ENCODE results near the gene RELN.

RELN gene

DNA sequence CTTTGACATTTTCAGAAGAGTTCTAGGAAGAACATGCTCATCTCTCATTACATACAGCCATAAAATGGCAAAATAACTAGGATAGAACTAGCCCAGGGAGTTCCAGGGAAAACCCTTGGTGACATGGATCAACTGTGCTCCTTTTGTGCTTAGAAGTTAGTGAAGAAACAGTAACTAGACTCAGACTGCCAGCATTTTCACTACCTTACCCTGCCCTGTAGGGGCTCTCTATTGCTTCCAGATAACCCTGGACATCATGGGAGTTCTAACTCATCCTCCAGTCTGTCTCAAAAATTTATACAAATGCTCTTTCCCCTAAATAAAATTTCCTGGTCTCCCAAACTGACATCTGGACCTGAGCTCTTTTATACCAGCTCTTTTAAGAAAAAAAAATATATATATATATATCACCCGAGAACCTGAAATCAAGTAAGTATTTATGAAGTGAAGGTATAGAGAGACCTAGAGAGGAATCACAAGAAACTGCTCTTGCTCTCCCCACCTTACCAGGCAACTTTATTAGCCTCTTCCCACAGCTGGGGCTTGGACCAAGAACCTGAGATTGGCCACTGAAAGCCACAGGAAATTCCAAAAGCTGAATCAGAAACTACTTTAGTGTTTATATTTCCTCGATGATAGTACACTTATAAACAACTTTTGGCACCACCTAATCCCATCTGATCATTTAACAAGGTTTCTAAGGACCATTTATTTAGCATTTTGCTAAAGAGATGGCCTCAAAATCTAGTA is 101.4 kb downstream of the RELN start:
- H3K9ac ChIP-seq (ENCODE audit: low read length), result no peak overlapping the region
- no peak overlapping the region for H3K4me3 ChIP-seq (ENCODE audit: low read length)
- no peaks in the 10 kb centered on the region for H3K27me3 ChIP-seq (ENCODE audit: control insufficient read depth, insufficient read depth, low read length)
- H3K27ac ChIP-seq (ENCODE audit: low read length), result no peak overlapping the region
- no peaks in the 10 kb centered on the region for H3K4me1 ChIP-seq (ENCODE audit: control insufficient read depth, low read depth, low read length)
- no peaks in the 10 kb centered on the region for H3K36me3 ChIP-seq (ENCODE audit: control insufficient read depth, low read depth, low read length)
- H3K9me3 ChIP-seq (ENCODE audit: control insufficient read depth, low read depth, low read length), result no peaks in the 10 kb centered on the region

DNA sequence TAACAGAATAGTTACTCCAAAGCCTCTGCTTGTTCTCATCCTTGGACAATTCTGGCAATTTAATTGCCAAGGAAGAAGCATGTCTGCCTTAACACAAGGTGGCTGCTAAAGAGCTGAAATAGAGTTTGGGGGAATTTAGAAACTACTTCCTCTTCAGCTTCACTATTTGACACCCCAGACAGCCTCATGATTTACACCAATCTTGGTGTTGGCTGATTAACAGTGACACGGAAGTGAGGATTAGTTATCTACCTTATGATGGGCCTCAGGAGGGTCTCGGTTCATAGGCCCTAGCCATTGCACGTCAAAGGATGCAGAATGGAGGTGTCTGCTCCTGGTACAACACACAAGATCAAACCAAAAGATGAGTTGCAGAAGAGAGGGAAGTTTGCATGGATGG is 102.4 kb downstream of the RELN start:
- Histone ChIP-seq H3K4me3 (ENCODE audit: low read length) (no peak overlapping the region), H3K9me3 (ENCODE audit: control insufficient read depth, low read depth, low read length) (no peaks in the 10 kb centered on the region), H3K4me1 (ENCODE audit: control insufficient read depth, low read depth, low read length) (no peaks in the 10 kb centered on the region), H3K27ac (ENCODE audit: low read length) (no peak overlapping the region), H3K36me3 (ENCODE audit: control insufficient read depth, low read depth, low read length) (no peaks in the 10 kb centered on the region), H3K27me3 (ENCODE audit: control insufficient read depth, insufficient read depth, low read length) (no peaks in the 10 kb centered on the region), H3K9ac (ENCODE audit: low read length) (no peak overlapping the region)

DNA sequence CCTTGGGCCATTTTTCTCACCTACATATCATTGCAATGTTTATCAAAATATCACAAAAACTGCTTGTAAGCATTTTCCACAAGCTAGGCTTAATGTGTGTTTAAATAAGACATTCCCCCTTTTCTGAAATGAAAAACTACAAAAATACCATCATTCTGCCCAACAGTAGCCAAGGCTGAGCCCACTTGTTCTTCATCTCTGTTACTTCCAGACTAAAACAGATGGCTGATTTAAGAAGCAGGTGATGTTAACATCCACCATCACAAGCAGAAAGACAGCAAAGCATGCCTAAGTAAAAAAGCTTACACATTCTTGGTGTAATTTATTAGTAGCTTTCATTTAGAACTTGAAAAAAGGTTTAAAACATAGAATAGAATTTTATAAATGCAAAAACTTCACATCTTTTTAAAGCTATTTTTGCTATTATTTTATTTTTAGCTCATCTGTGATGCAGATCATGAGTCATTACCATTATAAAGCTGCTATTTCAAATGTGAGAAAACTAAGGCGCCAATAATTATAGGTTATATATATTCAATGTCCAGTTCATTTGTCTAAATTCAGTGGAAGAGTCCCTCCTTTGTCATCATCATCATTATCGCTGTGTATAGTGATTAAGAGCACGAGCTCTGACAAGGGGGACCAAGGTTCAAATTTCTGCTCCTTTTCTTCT is 109.4 kb downstream of the RELN start:
- H3K9ac ChIP-seq (ENCODE audit: low read length), result no peak overlapping the region
- no peak overlapping the region for H3K27ac ChIP-seq (ENCODE audit: low read length)
- H3K4me1 ChIP-seq (ENCODE audit: control insufficient read depth, low read depth, low read length), result no peaks in the 10 kb centered on the region
- no peaks in the 10 kb centered on the region for H3K36me3 ChIP-seq (ENCODE audit: control insufficient read depth, low read depth, low read length)
- no peaks in the 10 kb centered on the region for H3K27me3 ChIP-seq (ENCODE audit: control insufficient read depth, insufficient read depth, low read length)
- H3K9me3 ChIP-seq (ENCODE audit: control insufficient read depth, low read depth, low read length), result no peaks in the 10 kb centered on the region
- H3K4me3 ChIP-seq (ENCODE audit: low read length), result no peak overlapping the region

DNA sequence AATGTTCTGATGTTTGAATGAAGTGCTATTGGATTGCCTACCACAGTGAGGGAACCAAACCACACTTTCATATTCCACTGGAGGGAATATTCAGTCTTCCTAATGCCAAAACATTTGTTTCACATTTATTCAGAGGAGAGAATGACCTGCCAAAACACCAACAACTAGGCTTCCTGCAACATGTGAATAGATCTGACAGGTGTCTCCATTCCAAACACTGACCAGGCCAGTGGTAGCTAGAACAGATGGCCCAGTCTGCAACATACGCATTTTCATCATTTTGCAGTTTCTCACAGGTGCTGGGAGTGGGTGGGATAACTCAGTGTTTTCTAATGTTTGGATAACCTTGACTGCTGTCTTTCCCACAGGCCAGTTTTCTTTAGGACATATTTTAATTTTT is 110.0 kb downstream of the RELN start:
- Histone ChIP-seq H3K4me1 (ENCODE audit: control insufficient read depth, low read depth, low read length) (no peaks in the 10 kb centered on the region), H3K27ac (ENCODE audit: low read length) (no peak overlapping the region), H3K9me3 (ENCODE audit: control insufficient read depth, low read depth, low read length) (no peaks in the 10 kb centered on the region), H3K9ac (ENCODE audit: low read length) (no peak overlapping the region), H3K36me3 (ENCODE audit: control insufficient read depth, low read depth, low read length) (no peaks in the 10 kb centered on the region), H3K4me3 (ENCODE audit: low read length) (no peak overlapping the region), H3K27me3 (ENCODE audit: control insufficient read depth, insufficient read depth, low read length) (no peaks in the 10 kb centered on the region)

DNA sequence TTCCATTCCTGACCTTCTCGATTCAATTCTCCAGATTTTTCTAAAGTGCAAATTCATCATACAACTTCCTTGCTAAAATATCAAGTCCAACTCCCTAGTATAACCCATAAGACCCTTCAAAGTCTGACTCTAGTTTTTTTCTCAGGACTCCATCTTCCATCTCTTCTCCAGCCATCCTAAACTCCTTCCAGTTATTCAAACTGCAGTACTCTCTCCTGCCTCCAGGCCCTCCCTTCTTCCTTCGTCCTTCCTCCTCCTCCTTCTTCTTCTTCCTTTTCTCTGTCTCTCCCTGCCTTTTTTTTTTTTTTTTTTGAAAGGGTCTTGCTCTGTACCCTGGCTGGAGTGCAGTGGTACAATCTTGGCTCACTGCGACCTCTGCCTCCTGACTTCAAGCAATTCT is 111.9 kb downstream of the RELN start:
- H3K4me1 ChIP-seq (ENCODE audit: control insufficient read depth, low read depth, low read length), result no peaks in the 10 kb centered on the region
- no peak overlapping the region for H3K9ac ChIP-seq (ENCODE audit: low read length)
- no peaks in the 10 kb centered on the region for H3K27me3 ChIP-seq (ENCODE audit: control insufficient read depth, insufficient read depth, low read length)
- H3K9me3 ChIP-seq (ENCODE audit: control insufficient read depth, low read depth, low read length), result no peaks in the 10 kb centered on the region
- H3K27ac ChIP-seq (ENCODE audit: low read length), result no peak overlapping the region
- H3K36me3 ChIP-seq (ENCODE audit: control insufficient read depth, low read depth, low read length), result no peaks in the 10 kb centered on the region
- no peak overlapping the region for H3K4me3 ChIP-seq (ENCODE audit: low read length)

DNA sequence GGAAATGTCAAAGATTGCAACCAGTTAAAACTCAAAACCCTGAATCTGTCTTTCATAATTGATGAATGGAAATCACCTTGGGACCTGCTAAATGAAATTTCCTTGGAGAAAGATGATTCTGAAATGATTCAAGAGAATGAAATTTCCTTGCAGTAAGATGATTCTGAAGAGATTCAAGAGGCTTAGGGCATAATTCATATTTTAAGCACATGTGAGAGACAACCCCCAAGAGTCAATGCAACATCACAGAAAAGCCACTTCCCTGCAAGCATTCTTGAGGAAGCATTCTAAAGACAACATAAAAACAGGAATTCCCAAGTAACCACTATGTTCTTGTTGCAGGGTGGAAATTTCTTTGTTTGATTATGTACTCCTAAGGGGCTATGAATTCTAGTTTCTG is 113.7 kb downstream of the RELN start:
- H3K27me3 ChIP-seq (ENCODE audit: control insufficient read depth, insufficient read depth, low read length), result no peaks in the 10 kb centered on the region
- no peaks in the 10 kb centered on the region for H3K9me3 ChIP-seq (ENCODE audit: control insufficient read depth, low read depth, low read length)
- H3K36me3 ChIP-seq (ENCODE audit: control insufficient read depth, low read depth, low read length), result no peaks in the 10 kb centered on the region
- H3K4me1 ChIP-seq (ENCODE audit: control insufficient read depth, low read depth, low read length), result no peaks in the 10 kb centered on the region
- H3K4me3 ChIP-seq (ENCODE audit: low read length), result no peak overlapping the region
- H3K27ac ChIP-seq (ENCODE audit: low read length), result no peak overlapping the region
- H3K9ac ChIP-seq (ENCODE audit: low read length), result no peak overlapping the region

DNA sequence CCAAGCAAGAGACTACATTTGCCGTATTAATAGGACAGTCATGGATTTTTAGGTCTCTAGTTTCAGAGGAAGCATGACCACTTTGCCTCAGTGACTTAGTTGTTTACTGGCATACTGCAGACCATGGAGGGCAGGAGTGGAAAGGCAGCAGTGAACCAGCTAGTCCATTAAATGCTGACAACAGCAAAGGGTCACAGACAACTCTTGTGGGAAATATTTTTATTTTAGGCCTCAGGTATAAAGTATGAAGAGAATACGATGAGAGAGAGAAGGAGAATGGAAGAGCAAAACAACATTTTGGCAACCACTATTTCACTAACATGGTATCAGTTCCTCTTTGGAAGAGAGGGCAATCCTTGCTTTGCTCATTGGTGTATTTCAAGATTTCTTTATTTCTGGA is 118.0 kb downstream of the RELN start:
- H3K9me3 ChIP-seq (ENCODE audit: control insufficient read depth, low read depth, low read length), result no peaks in the 10 kb centered on the region
- H3K9ac ChIP-seq (ENCODE audit: low read length), result no peak overlapping the region
- H3K27ac ChIP-seq (ENCODE audit: low read length), result no peak overlapping the region
- no peaks in the 10 kb centered on the region for H3K36me3 ChIP-seq (ENCODE audit: control insufficient read depth, low read depth, low read length)
- no peak overlapping the region for H3K4me3 ChIP-seq (ENCODE audit: low read length)
- H3K4me1 ChIP-seq (ENCODE audit: control insufficient read depth, low read depth, low read length), result no peaks in the 10 kb centered on the region
- no peaks in the 10 kb centered on the region for H3K27me3 ChIP-seq (ENCODE audit: control insufficient read depth, insufficient read depth, low read length)

DNA sequence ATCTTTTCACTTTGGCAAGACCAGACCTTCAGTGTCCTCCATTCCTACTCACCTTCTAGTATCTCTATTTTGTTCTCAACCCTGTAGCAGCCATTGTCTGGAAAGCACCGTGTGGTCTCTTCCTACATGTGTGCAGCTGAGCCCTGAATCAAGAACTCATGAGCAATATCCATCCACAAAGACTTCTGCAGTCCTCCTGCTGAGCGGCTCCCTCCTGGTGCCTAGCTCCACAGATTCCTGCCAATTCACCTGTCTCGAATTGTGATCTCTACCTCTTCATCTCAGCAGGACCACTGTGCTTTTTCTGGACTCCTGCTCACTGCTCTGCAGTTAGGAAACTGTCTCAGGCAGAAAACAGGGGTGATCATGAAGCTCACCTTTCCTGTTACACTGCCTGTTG is 118.8 kb downstream of the RELN start:
- Histone ChIP-seq H3K4me3 (ENCODE audit: low read length) (no peak overlapping the region), H3K27me3 (ENCODE audit: control insufficient read depth, insufficient read depth, low read length) (no peaks in the 10 kb centered on the region), H3K4me1 (ENCODE audit: control insufficient read depth, low read depth, low read length) (no peaks in the 10 kb centered on the region), H3K9me3 (ENCODE audit: control insufficient read depth, low read depth, low read length) (no peaks in the 10 kb centered on the region), H3K27ac (ENCODE audit: low read length) (no peak overlapping the region), H3K9ac (ENCODE audit: low read length) (no peak overlapping the region), H3K36me3 (ENCODE audit: control insufficient read depth, low read depth, low read length) (no peaks in the 10 kb centered on the region)

DNA sequence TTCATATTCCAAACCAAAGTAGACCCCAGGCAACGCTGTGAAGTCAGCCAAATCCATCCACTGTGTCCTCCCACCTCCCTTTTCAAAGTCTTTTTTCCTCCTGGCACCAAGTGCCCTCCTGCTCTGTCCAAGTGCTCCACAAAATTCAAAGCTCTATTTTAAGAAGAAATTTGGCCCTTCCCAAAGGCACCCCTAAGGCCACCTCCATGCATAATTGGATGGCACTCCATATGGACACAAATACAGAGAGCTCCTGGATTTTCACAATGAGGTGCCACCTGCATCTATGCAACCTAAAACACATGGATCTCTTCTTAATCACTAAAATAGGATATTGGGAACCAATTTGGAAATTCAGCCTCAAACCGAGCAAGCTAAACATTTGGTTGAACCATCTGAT is 121.6 kb downstream of the RELN start:
- Histone ChIP-seq H3K27ac (ENCODE audit: low read length) (no peak overlapping the region), H3K4me3 (ENCODE audit: low read length) (no peak overlapping the region), H3K4me1 (ENCODE audit: control insufficient read depth, low read depth, low read length) (no peaks in the 10 kb centered on the region), H3K27me3 (ENCODE audit: control insufficient read depth, insufficient read depth, low read length) (no peaks in the 10 kb centered on the region), H3K9me3 (ENCODE audit: control insufficient read depth, low read depth, low read length) (no peaks in the 10 kb centered on the region), H3K36me3 (ENCODE audit: control insufficient read depth, low read depth, low read length) (no peaks in the 10 kb centered on the region), H3K9ac (ENCODE audit: low read length) (no peak overlapping the region)

DNA sequence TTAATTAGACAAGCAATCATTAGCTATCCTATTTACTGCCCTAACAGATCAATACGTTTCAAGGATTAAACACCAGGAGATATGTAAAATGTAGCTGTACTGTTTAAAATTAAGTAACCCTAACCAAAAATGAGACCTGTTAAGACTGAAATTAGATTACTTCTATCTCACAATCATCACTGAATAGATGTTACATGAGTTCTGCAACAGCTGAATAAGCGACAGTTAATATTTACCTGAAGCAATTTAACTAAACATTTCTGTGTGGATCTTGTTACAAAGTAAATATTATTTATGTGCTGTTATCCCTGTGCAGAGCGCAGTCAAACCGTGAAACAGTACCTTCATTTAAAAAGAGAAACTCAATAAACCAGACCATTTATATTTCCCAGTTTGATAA is 122.5 kb downstream of the RELN start:
- Histone ChIP-seq H3K27me3 (ENCODE audit: control insufficient read depth, insufficient read depth, low read length) (no peaks in the 10 kb centered on the region), H3K27ac (ENCODE audit: low read length) (no peak overlapping the region), H3K9me3 (ENCODE audit: control insufficient read depth, low read depth, low read length) (no peaks in the 10 kb centered on the region), H3K9ac (ENCODE audit: low read length) (no peak overlapping the region), H3K36me3 (ENCODE audit: control insufficient read depth, low read depth, low read length) (no peaks in the 10 kb centered on the region), H3K4me1 (ENCODE audit: control insufficient read depth, low read depth, low read length) (no peaks in the 10 kb centered on the region), H3K4me3 (ENCODE audit: low read length) (no peak overlapping the region)

DNA sequence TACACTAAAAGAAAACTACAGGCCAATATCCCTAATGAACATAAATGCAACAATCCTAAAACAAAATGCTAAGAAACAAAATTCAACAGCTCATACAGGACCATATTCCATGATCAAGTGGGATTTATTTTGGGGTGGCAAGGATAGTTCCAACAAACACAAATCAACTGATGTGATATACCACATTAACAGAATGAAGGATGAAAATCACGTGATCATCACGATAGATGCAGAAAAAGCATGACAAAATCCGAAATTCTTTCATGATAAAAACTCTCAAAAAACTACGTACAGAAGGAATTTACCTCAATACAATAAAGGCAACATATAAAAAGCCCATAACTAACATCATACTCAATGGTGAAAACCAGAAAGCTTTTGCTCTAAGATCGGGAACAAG is 124.0 kb downstream of the RELN start:
- Histone ChIP-seq H3K27ac (ENCODE audit: low read length) (no peak overlapping the region), H3K36me3 (ENCODE audit: control insufficient read depth, low read depth, low read length) (no peaks in the 10 kb centered on the region), H3K4me3 (ENCODE audit: low read length) (no peak overlapping the region), H3K27me3 (ENCODE audit: control insufficient read depth, insufficient read depth, low read length) (no peaks in the 10 kb centered on the region), H3K4me1 (ENCODE audit: control insufficient read depth, low read depth, low read length) (no peaks in the 10 kb centered on the region), H3K9ac (ENCODE audit: low read length) (no peak overlapping the region), H3K9me3 (ENCODE audit: control insufficient read depth, low read depth, low read length) (no peaks in the 10 kb centered on the region)

Data from iPS-18a (cell line).